ENCODE measurements around the gene DTNBP1. TPM values are rescaled to one million over a fixed set of nuclear protein-coding genes. Genes with fewer than 3 reads are reported as not detected.
A peak's percentile ranks its signal among the peaks of the same experiment; 100 is the strongest.

The DTNBP1 gene
- total and polyA plus RNA-seq, 2 of the 13 experiments (the other 11 are each of a cell fraction or from before 2014, with no cell fraction given), result 6.6 to 19.1 TPM

GRCh38 chr6:15553031-15553430 lies 109.8 kb downstream of the DTNBP1 start:
- Histone ChIP-seq H4K20me1 (ENCODE audit: insufficient read depth, low read length) (no peaks in the 10 kb centered on the region), H2AFZ (ENCODE audit: low read length) (no peak overlapping the region), H3K4me1 (ENCODE audit: insufficient read depth, low read length) (no peaks in the 10 kb centered on the region), H3K27ac (ENCODE audit: extremely low read length, insufficient read depth, low read length) (no peak overlapping the region), H3K36me3 (replicated peaks in 1 of 2; ENCODE audit: control insufficient read depth in 1 of 2, insufficient read depth in 2 of 2, low read length in 2 of 2) (no peaks in the 10 kb centered on the region; a peak in 1 of 5 replicates), H3K9ac (ENCODE audit: insufficient read depth, low read depth, low read length) (no peak overlapping the region), H3K4me3 (replicated peaks in 1 of 3; ENCODE audit: insufficient read depth in 1 of 3, low read depth in 2 of 3, low read length in 3 of 3) (no peak overlapping the region), H3K27me3 (ENCODE audit: control insufficient read depth in 1 of 2, insufficient read depth in 2 of 2, low read length in 2 of 2) (no peaks in the 10 kb centered on the region), H3K79me2 (ENCODE audit: insufficient read depth, low read length) (no peaks in the 10 kb centered on the region), H3K4me2 (ENCODE audit: low read depth, low read length) (no peak overlapping the region), H3K9me3 (ENCODE audit: low read length) (no peaks in the 10 kb centered on the region)
- in situ Hi-C loops (cut with HindIII; ENCODE audit: extremely low pct_ligation_motif_present, low pct_unique_long_range_greater_than_20kb), result no loop called here
- 95% methylated on average over 2 of the region's 2 CpGs for WGBS (ENCODE audit: low lambda C conversion rate)
- intact Hi-C loops (cut with micrococcal nuclease; ENCODE audit: unreplicated experiment), result no loop called here
- no peak for FAIRE-seq
- no peak for TF ChIP-seq ZNF329 (CRISPR knock-in tag; IDR thresholded peaks at IDR 0.05; ENCODE audit: low read depth)
- TF ChIP-seq SNAI1 (CRISPR knock-in tag; IDR thresholded peaks at IDR 0.05; ENCODE audit: borderline replicate concordance), result no peak
- TF ChIP-seq PAF1 (CRISPR knock-in tag; IDR thresholded peaks at IDR 0.05), result no peak
- no peak for ATAC-seq
- BruUV-seq (replicated peaks), result no TSS peak
- no peak for DNase-seq (ENCODE audit: low spot score)
- ChIA-PET POLR2A (no interaction called here), CTCF (ENCODE audit: low intra/inter-chr PET ratio, low total read pairs) (no interaction called here)

GRCh38 chr6:15551798-15552197 lies 111.0 kb downstream of the DTNBP1 start:
- Histone ChIP-seq H3K4me1 (ENCODE audit: insufficient read depth, low read length) (no peaks in the 10 kb centered on the region), H3K4me2 (ENCODE audit: low read depth, low read length) (no peak overlapping the region), H3K79me2 (ENCODE audit: insufficient read depth, low read length) (no peaks in the 10 kb centered on the region), H4K20me1 (ENCODE audit: insufficient read depth, low read length) (no peaks in the 10 kb centered on the region), H3K27ac (ENCODE audit: extremely low read length, insufficient read depth, low read length) (no peak overlapping the region), H3K4me3 (replicated peaks in 1 of 3; ENCODE audit: insufficient read depth in 1 of 3, low read depth in 2 of 3, low read length in 3 of 3) (no peak overlapping the region), H3K9me3 (ENCODE audit: low read length) (no peaks in the 10 kb centered on the region), H3K27me3 (ENCODE audit: control insufficient read depth in 1 of 2, insufficient read depth in 2 of 2, low read length in 2 of 2) (no peaks in the 10 kb centered on the region), H3K36me3 (replicated peaks in 1 of 2; ENCODE audit: control insufficient read depth in 1 of 2, insufficient read depth in 2 of 2, low read length in 2 of 2) (no peaks in the 10 kb centered on the region; a peak in 1 of 5 replicates), H2AFZ (ENCODE audit: low read length) (no peak overlapping the region), H3K9ac (ENCODE audit: insufficient read depth, low read depth, low read length) (no peak overlapping the region)
- no peak for ATAC-seq
- no TSS peak for BruUV-seq (replicated peaks)
- CTCF ChIA-PET (ENCODE audit: low intra/inter-chr PET ratio, low total read pairs), result no interaction called here
- intact Hi-C loops (cut with micrococcal nuclease; ENCODE audit: unreplicated experiment), result no loop called here
- POLR2A ChIA-PET, result no interaction called here
- 78% methylated on average over 6 of the region's 6 CpGs for WGBS (ENCODE audit: low lambda C conversion rate)
- FAIRE-seq, result no peak
- TF ChIP-seq ZBTB38 (CRISPR knock-in tag; IDR thresholded peaks at IDR 0.05), result 0 out of 2 replicates have a peak, but pooled peaks have one; percentile 40
- TF ChIP-seq ZSCAN9 (CRISPR knock-in tag; IDR thresholded peaks at IDR 0.05; ENCODE audit: borderline replicate concordance), result no peak
- DNase-seq (ENCODE audit: low spot score), result no peak
- in situ Hi-C loops (cut with HindIII; ENCODE audit: extremely low pct_ligation_motif_present, low pct_unique_long_range_greater_than_20kb), result no loop called here

Data from HepG2 (cell line).